Stomach (tissue), 4 donors: Measurements from ENCODE around the gene FBXL15.

Experiments
- EP300 ChIP-seq: sonication (generic); formaldehyde crosslinking; IDR thresholded peaks from one replicate; pipeline ENCODE4 v1.6.1; 2017; ENCODE audit warnings: antibody characterized with exemption
- POLR2A ChIP-seq, 4 donors: fragments of 450-650 bp; IDR thresholded peaks; one replicate each; pipeline ENCODE4 v1.6.1; 2016; ENCODE audit warnings: antibody characterized with exemption in 4 of 4, control low read depth in 2 of 4, mild to moderate bottlenecking in 1 of 4, moderate library complexity in 1 of 4
- POLR2AphosphoS5 ChIP-seq, 3 donors: sonication (generic); formaldehyde crosslinking; IDR thresholded peaks; one replicate each; pipeline ENCODE4 v1.6.1; 2016; ENCODE audit warnings: antibody characterized with exemption in 3 of 3
- TF ChIP-seq, protein P1 (sequence below), 7 experiments: fragments of 450-650 bp in 4 of 7; fragments of 200-600 bp in 3 of 7; sonication (generic) in 3 of 7; IDR thresholded peaks; one replicate each; pipeline ENCODE4 v1.5.1; 2016 to 2019; ENCODE audit warnings: antibody characterized with exemption in 7 of 7, control low read depth in 2 of 7, mild to moderate bottlenecking in 1 of 7

DNA sequence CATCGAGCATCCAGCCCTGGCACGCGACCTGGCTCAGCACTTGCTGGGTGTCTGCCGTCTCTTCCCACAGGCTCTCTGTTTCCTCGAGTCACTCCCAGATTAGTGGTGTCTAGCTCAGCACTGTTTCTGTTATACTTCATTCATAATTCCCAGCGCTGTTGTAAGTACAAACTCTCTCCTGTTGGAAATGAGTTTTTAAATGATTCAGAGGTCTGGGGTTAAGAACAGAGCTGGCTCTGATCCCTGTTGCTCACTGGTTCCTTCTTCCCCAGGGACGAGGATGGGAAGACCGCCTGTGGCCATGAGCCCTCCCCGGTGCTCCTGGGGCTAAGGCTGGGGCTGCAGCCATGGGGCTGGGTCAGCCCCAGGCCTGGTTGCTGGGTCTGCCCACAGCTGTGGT, 48.0 kb downstream of the FBXL15 start:
- TF ChIP-seq, protein P1, sequence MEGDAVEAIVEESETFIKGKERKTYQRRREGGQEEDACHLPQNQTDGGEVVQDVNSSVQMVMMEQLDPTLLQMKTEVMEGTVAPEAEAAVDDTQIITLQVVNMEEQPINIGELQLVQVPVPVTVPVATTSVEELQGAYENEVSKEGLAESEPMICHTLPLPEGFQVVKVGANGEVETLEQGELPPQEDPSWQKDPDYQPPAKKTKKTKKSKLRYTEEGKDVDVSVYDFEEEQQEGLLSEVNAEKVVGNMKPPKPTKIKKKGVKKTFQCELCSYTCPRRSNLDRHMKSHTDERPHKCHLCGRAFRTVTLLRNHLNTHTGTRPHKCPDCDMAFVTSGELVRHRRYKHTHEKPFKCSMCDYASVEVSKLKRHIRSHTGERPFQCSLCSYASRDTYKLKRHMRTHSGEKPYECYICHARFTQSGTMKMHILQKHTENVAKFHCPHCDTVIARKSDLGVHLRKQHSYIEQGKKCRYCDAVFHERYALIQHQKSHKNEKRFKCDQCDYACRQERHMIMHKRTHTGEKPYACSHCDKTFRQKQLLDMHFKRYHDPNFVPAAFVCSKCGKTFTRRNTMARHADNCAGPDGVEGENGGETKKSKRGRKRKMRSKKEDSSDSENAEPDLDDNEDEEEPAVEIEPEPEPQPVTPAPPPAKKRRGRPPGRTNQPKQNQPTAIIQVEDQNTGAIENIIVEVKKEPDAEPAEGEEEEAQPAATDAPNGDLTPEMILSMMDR (IDR thresholded peaks at IDR 0.05): no peak
- TF ChIP-seq EP300: no peak
- no peak for TF ChIP-seq POLR2A (IDR thresholded peaks at IDR 0.05)
- TF ChIP-seq POLR2AphosphoS5 (IDR thresholded peaks at IDR 0.05): no peak
